HG03432 (cell line): ENCODE measurements around the gene FAM185A.
"Not testable (repeated sequence)": the region's sequence is repeated elsewhere in the genome, so short reads cannot be mapped to it uniquely, and the experiment has no call there.

Experiments
- ATAC-seq: cut with Tn5 transposase; IDR thresholded peaks from one replicate; pipeline ENCODE4 v1.9.1; 2021; ENCODE audit warnings: mild to moderate bottlenecking, moderate library complexity; ENCODE audit not compliant: unreplicated experiment

The FAM185A gene

DNA sequence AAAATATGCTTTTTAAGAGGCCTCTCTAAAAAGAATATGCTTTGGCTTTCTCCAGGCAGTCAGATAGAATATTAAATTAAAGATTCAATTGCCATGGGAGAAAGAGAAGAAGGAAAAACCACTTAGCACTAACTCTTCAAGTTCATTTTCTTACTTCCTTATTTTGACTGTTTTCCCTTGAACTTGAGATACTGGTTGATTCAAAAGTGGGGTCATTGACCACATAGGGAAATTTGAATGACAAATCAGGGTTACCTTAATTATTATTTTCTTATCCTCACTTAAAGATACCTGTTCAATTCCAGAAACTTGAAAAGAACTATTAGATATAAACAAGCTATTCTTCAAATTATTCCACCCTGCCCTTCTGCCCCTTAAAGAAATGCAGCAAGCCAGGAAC lies 27.4 kb downstream of the FAM185A start:
- ATAC-seq, result not testable (repeated sequence)

DNA sequence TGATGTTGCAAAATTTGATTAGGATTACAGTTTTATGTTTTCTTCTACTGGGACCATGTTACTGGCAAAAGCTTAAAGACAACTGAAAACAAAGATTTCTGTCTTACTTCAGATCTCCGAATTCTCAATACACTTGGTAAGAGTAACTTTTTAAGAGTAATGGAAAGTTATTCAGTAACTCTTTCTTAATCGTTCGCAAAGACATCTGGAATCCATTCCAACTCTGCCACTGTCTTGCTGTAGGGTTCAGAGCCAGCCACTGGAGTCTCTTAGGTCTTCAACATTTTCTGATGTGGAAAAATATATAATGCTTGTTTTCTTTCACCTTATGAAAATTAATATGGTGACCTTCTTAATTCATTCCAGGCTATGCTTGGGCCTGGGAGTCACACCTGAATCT lies 29.9 kb downstream of the FAM185A start:
- ATAC-seq, result not testable (repeated sequence)

DNA sequence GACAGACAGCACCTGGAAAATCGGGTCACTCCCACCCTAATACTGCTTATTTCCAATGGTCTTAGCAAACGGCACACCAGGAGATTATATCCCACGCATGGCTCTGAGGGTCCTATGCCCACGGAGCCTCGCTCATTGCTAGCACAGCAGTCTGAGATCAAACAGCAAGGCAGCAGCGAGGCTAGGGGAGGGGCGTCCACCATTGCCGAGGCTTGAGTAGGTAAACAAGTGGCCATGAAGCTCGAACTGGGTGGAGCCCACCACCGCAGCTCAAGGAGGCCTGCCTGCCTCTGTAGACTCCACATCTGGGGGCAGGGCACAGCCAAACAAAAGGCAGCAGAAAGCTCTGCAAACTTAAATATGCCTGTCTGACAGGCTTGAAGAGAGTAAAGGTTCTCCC lies 32.1 kb downstream of the FAM185A start:
- ATAC-seq, result not testable (repeated sequence)

DNA sequence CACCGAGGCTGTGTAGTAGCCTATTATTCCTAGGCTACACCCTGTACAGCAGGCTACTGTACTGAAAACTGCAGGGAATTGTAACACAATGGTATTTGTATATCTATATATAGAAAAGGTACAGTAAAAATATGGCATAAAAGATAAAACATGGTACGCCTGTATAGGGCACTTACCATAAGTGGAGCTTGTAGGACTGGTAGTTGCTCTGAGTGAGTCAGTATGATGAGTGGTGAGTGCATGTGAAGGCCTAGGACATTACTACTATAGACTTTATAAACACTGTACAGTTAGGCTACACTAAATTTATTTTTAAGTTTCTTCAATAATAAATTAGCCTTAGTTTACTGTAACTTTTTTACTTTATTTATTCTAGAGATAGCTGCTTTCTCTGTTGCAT lies 40.0 kb downstream of the FAM185A start:
- ATAC-seq, result not testable (repeated sequence)

- ATAC-seq, result not testable (repeated sequence)
Measured at GRCh38 chr7:102790364-102791100, 41.7 kb downstream of the FAM185A start.

GRCh38 chr7:102791367-102791766 lies 42.6 kb downstream of the FAM185A start:
- ATAC-seq, result not testable (repeated sequence)

GRCh38 chr7:102791831-102792230 lies 43.0 kb downstream of the FAM185A start:
- not testable (repeated sequence) for ATAC-seq

- ATAC-seq, result not testable (repeated sequence)
Measured at GRCh38 chr7:102794567-102794966, 45.8 kb downstream of the FAM185A start.

GRCh38 chr7:102795987-102796595 lies 47.3 kb downstream of the FAM185A start:
- ATAC-seq, result not testable (repeated sequence)

GRCh38 chr7:102806613-102807012 lies 57.8 kb downstream of the FAM185A start:
- ATAC-seq, result no peak

DNA sequence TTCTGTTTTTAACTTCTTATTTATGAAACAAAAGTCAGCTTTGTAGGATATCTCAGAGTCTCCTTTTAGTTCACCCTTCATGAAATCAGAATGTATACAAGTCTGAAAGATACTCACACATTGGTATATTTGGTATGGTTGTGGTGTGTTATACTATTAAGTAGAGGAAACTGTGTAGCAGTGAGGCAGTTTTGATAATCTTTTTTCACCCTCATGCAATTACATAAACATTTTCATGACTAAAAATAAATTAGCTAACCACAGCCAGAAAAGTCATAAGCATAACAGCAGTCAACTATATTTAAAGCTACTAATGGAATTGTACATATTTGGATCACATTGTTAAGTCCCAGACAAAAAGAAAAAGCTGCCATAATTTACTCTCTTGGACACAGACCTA lies 62.1 kb downstream of the FAM185A start:
- ATAC-seq, result no peak

DNA sequence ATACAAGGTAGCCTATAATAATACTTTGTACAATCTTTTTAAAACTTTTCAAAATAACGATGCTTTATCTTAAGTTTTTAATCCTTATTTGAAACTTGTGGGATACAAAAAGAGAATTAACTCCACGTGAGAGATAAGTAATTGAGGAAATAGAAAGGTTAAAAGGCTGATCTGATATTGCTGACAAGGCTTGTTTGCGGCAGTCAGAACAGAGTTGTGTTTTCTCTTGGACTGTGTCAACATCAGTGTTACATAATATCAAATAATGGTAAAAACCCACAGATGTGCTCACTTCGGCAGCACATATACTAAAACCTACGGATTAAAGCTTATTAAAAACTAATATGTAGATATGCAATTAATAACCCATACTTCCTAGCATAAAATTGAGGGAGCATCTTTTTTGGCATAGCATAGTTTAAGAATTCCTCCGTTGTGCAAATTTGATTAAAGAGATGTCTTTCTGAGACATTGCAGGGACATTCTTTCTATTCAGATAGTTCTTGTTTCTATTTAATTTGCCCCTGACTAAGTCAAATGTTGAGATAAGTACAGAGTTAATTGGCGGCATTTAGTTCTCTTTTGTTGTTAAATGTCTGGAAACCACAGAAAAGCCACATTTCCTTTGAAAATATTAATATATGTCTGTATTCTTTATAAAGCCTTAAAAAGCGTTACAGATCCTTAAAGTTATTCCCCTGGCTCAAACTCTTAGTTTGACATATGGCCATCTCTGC lies 63.3 kb downstream of the FAM185A start:
- ATAC-seq, result no peak

DNA sequence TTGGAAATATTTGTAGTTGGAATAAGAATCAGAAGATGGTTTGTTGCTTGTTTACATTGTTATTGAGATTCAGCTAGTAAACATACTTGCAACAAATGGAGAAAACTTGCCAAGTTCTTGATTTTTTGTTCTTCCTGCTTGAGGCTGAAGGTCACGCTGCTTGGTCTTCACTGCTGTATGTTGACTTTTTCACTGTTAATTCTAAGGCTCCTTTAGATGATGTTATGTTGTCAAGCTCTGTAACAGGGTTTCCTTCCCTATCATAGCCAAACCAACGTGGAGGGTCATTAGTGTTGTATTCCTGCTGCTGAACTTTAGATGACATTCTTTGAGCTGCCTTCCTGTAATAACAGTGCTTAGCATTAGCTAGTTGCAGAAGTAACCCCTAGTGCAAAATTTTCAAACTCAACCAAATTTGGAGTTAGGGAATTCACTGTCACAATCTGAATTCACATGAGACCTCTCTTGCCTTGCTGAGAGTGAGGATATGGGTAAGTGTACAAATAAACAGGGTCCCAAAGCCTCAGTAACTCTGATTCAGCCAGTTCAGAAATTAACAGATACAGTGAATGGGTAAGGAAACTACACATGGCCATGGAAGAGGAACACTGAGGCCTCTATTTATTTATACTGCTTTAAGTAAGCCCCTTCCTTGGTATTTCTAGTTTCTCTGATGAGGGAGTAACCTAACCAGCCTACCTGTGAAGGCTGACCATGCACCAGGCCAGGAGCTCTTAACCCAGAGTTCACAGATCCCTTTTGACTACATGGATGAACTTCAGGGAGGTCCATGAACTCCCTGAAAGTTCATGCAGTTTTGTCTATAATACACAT lies 64.6 kb downstream of the FAM185A start:
- no peak for ATAC-seq

- no peak for ATAC-seq
Measured at GRCh38 chr7:102814025-102814471, 65.2 kb downstream of the FAM185A start.

DNA sequence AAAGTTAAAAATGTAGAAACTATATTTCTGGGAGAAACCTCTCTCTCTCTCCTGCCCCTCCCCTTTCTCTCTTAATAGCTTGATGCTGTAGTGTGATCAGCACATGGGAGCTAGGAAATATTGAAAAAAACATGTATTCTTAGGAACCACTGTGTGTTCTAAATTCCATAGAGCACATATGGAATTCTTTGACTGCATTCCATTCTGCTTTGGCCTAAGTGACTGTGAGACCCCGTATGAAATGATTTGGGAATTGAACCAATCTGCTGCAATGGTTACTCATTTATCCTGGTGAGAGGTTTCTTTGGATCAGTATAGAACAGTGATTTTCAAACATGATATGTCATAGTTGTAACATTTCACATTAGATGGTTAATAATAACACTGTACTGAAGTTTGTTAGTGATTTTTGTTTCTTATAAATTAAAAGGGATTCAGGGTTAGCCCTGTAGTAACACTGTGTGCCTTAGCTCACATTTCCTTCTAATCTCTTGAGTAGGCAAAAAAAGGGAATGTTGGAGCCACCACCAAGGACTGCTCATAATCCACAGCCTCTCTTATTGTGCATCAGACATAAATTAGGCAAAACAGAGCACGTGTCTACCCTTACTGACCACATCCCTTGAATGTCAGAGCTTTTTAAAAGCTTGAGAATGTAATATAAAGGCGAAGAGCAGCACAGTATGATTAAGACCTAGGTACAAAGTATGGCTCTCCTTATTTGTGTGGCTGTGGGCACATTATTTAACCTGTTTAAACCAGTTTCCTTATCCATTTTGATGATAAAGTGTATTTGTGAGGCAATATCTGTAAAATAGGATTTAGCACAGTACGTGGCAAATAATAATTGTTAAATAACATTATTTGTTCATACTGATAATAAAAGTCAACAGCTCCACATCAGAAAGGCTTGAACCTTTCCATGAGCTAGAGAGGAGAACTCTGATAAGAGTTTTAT lies 69.1 kb downstream of the FAM185A start:
- ATAC-seq, result no peak

GRCh38 chr7:102819151-102819550 lies 70.4 kb downstream of the FAM185A start:
- no peak for ATAC-seq

DNA sequence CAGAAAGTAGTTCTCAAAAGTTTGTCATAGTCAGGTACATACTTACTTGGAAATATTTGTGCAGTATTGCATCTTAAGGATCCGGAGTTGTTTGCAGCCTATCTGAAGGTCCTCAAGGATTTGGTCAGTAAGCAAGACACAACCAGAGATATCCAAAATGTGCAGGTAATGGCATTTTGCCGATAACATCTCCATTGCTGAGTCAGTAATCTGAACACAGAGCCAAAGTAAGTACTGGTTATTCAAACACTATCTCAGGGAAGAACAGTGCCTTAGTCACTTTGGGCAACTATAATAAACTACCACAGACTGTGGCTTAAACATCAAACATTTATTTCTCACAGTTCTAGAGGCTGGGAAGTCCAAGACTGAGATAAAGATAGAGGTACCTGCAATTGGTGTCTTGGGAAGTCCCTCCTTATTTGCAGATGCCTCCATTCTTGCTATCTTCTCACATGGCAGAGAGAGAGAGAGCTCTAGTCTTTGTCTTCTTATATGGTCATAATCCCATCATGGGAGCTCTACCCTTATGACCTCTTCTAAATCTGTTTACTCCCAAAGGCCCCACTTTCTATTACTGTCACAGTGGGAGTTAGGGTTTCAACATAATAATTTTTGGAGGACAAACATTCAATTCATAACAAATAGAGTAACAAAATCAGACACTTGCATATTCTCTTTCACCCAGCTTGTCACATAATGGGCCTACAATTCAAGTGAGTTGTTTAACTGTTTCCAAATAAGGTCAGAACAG lies 73.4 kb downstream of the FAM185A start:
- no peak for ATAC-seq

- ATAC-seq, result no peak
Measured at GRCh38 chr7:102823390-102824119, 74.8 kb downstream of the FAM185A start.
